ENCODE data around the gene C9orf152. TPM values are rescaled to one million over a fixed set of nuclear protein-coding genes. Genes with fewer than 3 reads are reported as not detected.
A peak's percentile ranks its signal among the peaks of the same experiment; 100 is the strongest.

C9orf152 gene
- total and polyA plus RNA-seq, 2 of the 13 experiments (the other 11 are each of a cell fraction or from before 2014, with no cell fraction given): 0.24 to 0.48 TPM

- no peak; the same call in 1 of the 2 replicates for TF ChIP-seq GMEB2 (CRISPR knock-in tag; IDR thresholded peaks at IDR 0.05; ENCODE audit: low read depth)
- no peak for TF ChIP-seq PRDM10 (CRISPR knock-in tag; IDR thresholded peaks at IDR 0.05; ENCODE audit: low read depth)
- TF ChIP-seq ZNF276 (CRISPR knock-in tag; IDR thresholded peaks at IDR 0.05; ENCODE audit: low read depth): no peak
- peak; percentile 27; the same call in 1 of the 2 replicates for TF ChIP-seq HBP1 (CRISPR knock-in tag; IDR thresholded peaks at IDR 0.05; ENCODE audit: low read depth)
- TF ChIP-seq ZSCAN25 (CRISPR knock-in tag; IDR thresholded peaks at IDR 0.05): peak; percentile 10; the same call in 1 of the 2 replicates
- no peak for TF ChIP-seq HNRNPL (IDR thresholded peaks at IDR 0.05; ENCODE audit: low read depth, low read length)
- TF ChIP-seq NPAS2 (CRISPR knock-in tag; IDR thresholded peaks at IDR 0.05; ENCODE audit: borderline replicate concordance): no peak
- TF ChIP-seq CERS6 (CRISPR knock-in tag; IDR thresholded peaks at IDR 0.05): no peak
- no peak for TF ChIP-seq DNMT3B (CRISPR knock-in tag; conservative IDR thresholded peaks at IDR 0.05)
- peak; percentile 73; the same call in 1 of the 2 replicates for TF ChIP-seq ZNF235 (CRISPR knock-in tag; IDR thresholded peaks at IDR 0.05; ENCODE audit: borderline replicate concordance)
- no peak for TF ChIP-seq KLF13 (CRISPR knock-in tag; IDR thresholded peaks at IDR 0.05)
- TF ChIP-seq PLSCR1 (CRISPR knock-in tag; IDR thresholded peaks at IDR 0.05; ENCODE audit: borderline replicate concordance): no peak
- TF ChIP-seq MAFG (CRISPR knock-in tag; IDR thresholded peaks at IDR 0.05): no peak
These were observed 47.8 kb upstream of the C9orf152 start (continued) for GRCh38 chr9:110255463-110256379.

Measured in HepG2 (cell line).